Glutamatergic neuron (in vitro differentiated cells): ENCODE data around the gene CFAP73. TPM values are rescaled to one million over a fixed set of nuclear protein-coding genes. Genes with fewer than 3 reads are reported as not detected.

Experiments
- DNase-seq: peaks from one replicate; pipeline ENCODE4 v3.0.0; 2022
- H3K27ac Mint-ChIP-seq: one replicate; pipeline ENCODE4 v1.8.0; 2020; ENCODE audit warnings: mild to moderate bottlenecking, mixed read lengths, inconsistent platforms; ENCODE audit not compliant: unreplicated experiment
- H3K27me3 Mint-ChIP-seq: one replicate; pipeline ENCODE4 v1.8.0; 2020; ENCODE audit warnings: mild to moderate bottlenecking, moderate library complexity, mixed read lengths, inconsistent platforms; ENCODE audit not compliant: unreplicated experiment
- H3K36me3 Mint-ChIP-seq: one replicate; pipeline ENCODE4 v1.8.0; 2020; ENCODE audit warnings: mild to moderate bottlenecking, mixed read lengths, inconsistent platforms; ENCODE audit not compliant: unreplicated experiment
- H3K4me1 Mint-ChIP-seq: one replicate; pipeline ENCODE4 v1.8.0; 2020; ENCODE audit warnings: mild to moderate bottlenecking, low read depth, mixed read lengths, inconsistent platforms; ENCODE audit not compliant: unreplicated experiment
- H3K4me3 Mint-ChIP-seq: one replicate; pipeline ENCODE4 v1.8.0; 2020; ENCODE audit warnings: mild to moderate bottlenecking, mixed read lengths, inconsistent platforms; ENCODE audit not compliant: unreplicated experiment
- H3K9me3 Mint-ChIP-seq: one replicate; pipeline ENCODE4 v1.8.0; 2020; ENCODE audit warnings: mild to moderate bottlenecking, moderate library complexity, mixed read lengths, inconsistent platforms; ENCODE audit not compliant: unreplicated experiment
- CTCF ChIP-seq: fragments of 200-600 bp; sonication (generic); IDR thresholded peaks from one replicate; pipeline ENCODE4 v1.5.0; 2021; ENCODE audit not compliant: partially characterized antibody, unreplicated experiment
- total RNA-seq: library from RNA; stranded (reverse); fragmentation: NEBNext Ultra II Directional; extraction: Animal tissue kit (Norgen Biotek cat#: 25700); gene quantifications from one replicate; pipeline ENCODE4 v1.2.1, GENCODE V29; 2021; ENCODE audit not compliant: unreplicated experiment

Gene CFAP73
- total RNA-seq, 1 donor from 2014 or later = not detected

GRCh38 chr12:113129664-113130456, 19.7 kb upstream of the CFAP73 start:
- Mint-ChIP-seq H3K27me3 (peaks cover 4% of the 10 kb centered on the region), H3K4me1 (no peaks in the 10 kb centered on the region), H3K9me3 (peaks cover 1% of the 10 kb centered on the region), H3K36me3 (no peaks in the 10 kb centered on the region), H3K4me3 (no peak overlapping the region), H3K27ac (no peak overlapping the region)
- TF ChIP-seq CTCF = no peak
- DNase-seq = no peak

DNA sequence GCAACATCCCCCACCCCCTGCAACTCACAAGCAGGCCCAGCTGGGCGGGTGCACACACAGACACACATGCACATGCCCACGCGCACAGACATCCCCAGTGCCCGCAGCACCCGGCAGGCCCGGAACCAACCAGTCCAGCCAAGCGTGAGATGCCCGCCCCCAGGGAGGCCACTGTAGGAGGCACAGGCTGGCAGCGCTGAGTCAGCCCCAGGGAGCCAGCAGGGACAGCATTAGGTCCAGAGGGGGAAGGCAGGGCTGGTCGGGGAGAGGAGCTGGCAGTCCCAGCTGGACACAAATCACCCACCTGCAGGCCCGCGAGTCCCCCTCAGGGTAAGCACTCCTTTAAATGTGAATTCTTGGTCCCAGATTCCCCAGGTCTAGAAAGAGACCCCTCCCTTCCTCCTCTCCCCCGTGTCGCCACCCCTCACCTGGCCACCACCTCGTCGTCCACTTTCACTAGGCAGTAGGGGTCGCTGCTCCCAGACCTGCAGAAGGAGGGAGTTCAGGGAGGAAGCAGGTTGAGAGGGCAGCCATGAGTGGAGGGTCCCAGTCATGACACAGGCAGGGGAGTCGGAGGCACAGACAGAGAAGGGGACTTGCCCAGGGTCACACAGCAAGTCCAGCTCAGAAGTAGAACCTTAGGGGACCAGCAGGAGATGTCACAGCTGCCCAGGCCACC, 18.9 kb upstream of the CFAP73 start:
- peaks cover 1% of the 10 kb centered on the region for H3K9me3 Mint-ChIP-seq
- H3K36me3 Mint-ChIP-seq = no peaks in the 10 kb centered on the region
- no peaks in the 10 kb centered on the region for H3K4me1 Mint-ChIP-seq
- H3K4me3 Mint-ChIP-seq = no peak overlapping the region
- peak; percentile 45 for DNase-seq
- H3K27me3 Mint-ChIP-seq = peaks cover 4% of the 10 kb centered on the region
- no peak for TF ChIP-seq CTCF
- H3K27ac Mint-ChIP-seq = no peak overlapping the region

DNA sequence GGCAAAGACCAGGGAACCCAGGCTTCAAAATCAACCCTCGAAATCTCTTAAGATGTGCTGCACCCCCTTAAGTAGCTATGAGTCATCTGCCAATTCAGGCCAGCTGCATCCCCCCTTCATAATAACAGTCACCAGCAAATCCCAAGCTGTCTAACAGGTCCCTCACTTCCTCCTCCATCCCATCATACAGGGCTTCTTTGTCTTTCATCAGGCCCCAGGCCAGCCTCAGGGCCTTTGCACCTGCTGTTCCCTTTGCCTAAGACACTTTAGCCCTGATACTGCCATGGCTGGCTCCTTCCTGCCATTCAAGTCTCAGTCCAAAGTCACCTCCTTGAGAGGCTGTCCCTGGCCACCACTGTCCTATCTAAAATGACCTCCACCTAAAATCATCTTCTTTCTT, 18.0 kb upstream of the CFAP73 start:
- Mint-ChIP-seq H3K27me3 (peaks cover 8% of the 10 kb centered on the region), H3K4me3 (no peak overlapping the region), H3K4me1 (no peaks in the 10 kb centered on the region), H3K27ac (no peak overlapping the region), H3K9me3 (peaks cover under 1% of the 10 kb centered on the region), H3K36me3 (no peaks in the 10 kb centered on the region)
- no peak for DNase-seq
- TF ChIP-seq CTCF = no peak

GRCh38 chr12:113133036-113133435, 16.5 kb upstream of the CFAP73 start:
- Mint-ChIP-seq H3K4me1 (no peaks in the 10 kb centered on the region), H3K4me3 (no peak overlapping the region), H3K36me3 (no peaks in the 10 kb centered on the region), H3K27ac (no peak overlapping the region), H3K9me3 (no peaks in the 10 kb centered on the region), H3K27me3 (peaks cover 8% of the 10 kb centered on the region)
- no peak for DNase-seq
- TF ChIP-seq CTCF = no peak

DNA sequence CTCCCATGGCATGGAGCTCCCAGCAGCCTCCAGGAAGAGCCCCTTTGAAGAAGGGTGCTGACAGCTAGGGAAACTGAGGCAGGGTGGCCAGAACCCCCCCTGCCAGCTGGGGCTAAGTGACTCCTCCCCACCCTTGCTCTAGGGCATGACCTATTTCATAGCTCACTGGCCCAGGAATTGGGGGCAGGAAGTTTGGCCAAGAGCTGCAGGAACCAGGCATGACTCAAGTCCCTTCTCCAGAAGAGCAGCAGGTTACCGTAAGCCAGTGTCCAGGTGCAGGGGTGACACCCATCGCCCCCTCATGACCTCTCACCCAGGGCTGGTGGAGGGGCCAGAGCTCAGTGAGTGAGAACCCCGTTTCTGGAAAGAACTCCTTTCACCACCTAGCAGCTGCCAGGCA, 15.9 kb upstream of the CFAP73 start:
- no peak for DNase-seq
- H3K4me3 Mint-ChIP-seq = no peak overlapping the region
- H3K9me3 Mint-ChIP-seq = no peaks in the 10 kb centered on the region
- no peak overlapping the region for H3K27ac Mint-ChIP-seq
- H3K27me3 Mint-ChIP-seq = peaks cover 8% of the 10 kb centered on the region
- H3K36me3 Mint-ChIP-seq = no peaks in the 10 kb centered on the region
- no peaks in the 10 kb centered on the region for H3K4me1 Mint-ChIP-seq
- no peak for TF ChIP-seq CTCF
